HG03039 (cell line): Measurements from ENCODE around the gene GALNTL6.

ENCODE experiments used
- ATAC-seq: cut with Tn5 transposase; IDR thresholded peaks from one replicate; pipeline ENCODE4 v1.9.1; 2021; ENCODE audit warnings: mild to moderate bottlenecking, moderate library complexity; ENCODE audit not compliant: unreplicated experiment

The GALNTL6 gene

DNA sequence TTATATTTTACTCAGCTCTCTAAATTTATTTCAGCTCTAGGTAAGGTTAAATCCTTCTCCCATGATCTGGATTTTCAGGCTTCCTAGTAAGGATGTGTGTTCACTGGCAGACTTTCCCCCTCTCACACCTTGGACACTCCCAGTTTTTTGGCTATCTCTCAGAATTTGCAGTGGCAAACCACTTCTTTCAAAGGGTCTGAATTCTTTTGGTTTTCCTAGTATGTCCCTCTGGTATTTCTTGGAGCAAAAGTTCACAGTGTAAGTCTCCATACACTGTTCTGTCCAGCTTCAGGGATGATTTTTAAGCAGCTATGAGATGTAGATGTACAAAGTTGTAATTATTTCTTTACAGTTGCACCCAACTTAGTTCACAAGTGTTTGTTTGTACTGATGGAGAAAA lies 701.6 kb downstream of the GALNTL6 start:
- ATAC-seq = no peak

DNA sequence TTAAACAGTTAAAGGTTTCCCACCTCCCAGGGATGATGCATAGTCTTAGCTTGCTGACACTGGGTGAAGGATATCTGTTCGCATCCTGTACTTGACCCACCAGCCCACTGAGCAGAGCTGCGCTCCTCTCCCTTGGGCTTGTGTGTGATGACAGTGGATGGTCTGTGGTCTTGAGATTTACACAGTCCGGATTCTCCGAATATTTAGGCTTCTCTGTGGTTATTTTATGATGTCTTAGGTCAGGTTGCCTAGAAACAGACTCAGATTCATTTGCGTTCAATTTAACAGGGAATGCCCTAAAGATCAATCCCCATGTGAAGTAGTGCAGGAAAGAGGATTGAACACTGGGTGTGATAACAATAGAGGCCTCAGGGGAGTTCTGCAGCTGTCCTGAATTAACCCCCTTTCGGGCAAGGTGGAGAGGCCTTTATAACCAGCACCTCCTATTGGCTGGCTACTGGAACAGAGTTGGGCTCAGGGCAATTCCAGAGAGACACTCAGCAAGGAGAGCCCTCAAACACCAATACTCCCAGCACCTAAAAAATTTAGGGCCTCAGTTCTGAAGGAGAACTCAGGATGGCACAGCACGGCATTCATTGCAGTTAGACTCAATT lies 702.2 kb downstream of the GALNTL6 start:
- no peak for ATAC-seq

DNA sequence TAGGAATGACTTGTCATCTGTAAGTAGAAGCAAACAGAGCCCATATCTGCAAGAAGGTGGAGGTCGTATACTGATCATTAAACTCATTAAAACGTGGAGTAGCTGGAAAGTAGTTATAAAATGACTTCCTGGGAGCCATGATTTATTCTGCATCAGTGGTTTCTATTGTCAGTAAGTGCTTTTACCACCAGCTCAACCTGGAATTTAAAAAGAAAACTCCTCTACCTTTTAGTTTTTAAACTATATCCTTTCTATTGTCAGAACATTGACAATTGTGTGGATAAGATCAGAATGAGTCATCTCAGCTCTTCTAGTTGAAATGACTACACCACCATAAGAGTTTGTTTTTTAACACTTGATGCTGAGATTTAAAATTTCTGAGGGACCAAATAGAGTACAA lies 704.2 kb downstream of the GALNTL6 start:
- no peak for ATAC-seq

DNA sequence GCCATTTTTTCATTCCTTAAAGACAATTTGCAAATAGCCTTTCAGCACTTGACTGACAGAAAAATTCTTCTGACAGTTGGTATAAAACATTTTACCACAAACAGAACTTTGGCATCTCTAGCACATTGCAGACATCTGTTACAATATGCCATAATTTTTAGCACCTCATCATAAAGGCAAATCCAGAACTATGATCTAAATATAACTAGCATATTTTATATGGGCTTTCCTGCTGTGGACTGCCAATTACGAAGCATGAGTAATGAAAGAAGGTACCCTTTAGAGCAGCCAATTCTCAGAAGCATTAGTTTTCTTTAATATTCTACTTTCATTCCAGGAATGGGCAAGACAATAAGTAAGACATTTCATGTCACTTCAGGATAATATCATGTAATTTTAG lies 708.0 kb downstream of the GALNTL6 start:
- no peak for ATAC-seq

DNA sequence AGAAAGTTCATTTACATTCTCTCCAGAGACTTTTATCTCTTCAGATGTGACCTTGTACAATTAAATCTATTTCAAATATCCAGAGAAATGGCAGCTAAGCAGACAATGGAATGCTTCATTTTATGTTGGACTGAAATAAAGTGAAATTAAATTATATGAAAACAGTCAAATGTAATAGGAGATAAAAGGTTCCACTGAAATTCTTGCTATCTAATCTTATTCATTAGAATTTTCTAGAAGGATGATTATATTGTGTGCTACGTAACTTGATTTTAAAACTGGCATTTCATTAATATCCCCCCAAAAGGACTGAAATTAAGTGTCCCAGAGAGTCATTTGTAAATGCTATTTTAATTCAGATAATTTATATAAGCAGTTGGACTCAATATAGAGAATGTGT lies 708.5 kb downstream of the GALNTL6 start:
- ATAC-seq = no peak

DNA sequence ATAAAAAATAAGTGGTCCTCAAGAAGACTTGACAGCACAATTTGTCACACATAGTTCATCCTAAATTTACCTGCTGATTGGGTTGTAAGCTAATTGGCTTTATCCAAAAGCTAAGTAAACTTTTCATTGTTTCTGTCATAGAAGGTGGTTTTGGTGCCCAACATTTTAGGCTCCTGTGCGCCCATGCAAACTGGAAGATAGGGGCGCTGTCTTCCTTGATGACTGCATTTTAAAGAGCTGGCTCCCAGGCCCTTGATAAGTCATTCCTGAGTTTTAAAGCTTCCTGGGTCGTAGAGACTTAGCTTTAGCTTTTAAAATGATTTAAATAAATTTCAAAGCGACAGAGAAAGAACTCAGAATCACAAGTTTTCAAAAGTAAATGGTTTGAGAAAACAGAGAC lies 730.0 kb downstream of the GALNTL6 start:
- ATAC-seq = no peak

DNA sequence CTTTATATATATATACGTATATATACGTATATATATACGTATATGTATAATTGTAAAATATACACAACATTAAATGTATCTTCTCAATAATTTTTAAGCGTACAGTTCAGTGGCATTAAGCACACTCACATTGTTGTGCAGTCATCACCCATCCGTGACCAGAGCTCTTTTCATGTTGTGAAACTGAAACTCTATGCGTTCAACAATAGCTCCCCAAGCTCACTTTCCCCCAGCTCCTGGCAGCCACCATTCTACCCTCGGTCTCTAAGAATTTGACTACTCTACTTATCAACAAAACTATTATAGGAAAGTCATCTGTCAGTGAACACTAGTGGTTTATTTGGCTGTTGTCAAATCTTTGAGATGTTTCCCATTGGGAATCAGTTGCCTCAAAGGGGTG lies 733.6 kb downstream of the GALNTL6 start:
- ATAC-seq = no peak

DNA sequence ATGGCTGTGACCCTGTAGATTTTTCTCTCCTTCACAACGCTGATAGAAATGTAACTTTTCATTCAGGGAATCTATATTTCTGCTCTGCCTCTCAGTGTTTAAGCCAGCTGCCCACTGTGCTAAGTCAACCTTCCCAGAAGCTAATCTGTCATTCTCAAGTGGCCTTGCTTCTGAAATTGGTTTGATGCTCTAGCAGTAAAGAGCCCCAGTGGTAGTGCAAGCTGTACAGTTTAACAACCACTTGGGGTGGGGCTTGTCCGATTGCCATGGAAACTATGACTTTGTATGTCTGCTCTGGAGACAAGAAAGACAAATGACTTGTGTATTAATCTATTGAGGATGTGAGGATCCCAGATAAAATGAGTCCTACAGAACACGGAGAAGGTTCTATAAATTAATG lies 734.5 kb downstream of the GALNTL6 start:
- no peak for ATAC-seq

DNA sequence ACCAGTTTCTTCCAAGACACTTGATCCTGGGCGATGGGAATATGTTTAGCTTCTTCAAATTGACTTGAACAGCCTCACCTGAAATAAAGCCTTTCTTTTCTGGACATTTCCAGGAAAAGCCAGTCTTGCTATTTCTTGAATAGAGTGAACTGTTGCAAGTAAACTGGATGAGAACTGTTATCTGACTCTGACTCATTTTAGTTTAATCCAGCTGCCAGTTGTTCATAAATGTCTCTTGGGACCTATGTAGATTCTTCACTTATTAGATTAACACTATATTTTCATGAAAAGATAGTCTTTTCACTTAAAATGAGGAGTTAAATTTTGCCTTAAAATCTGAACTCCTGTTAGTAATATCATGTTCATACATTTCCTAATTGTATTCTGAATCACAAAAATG lies 740.0 kb downstream of the GALNTL6 start:
- ATAC-seq = no peak

DNA sequence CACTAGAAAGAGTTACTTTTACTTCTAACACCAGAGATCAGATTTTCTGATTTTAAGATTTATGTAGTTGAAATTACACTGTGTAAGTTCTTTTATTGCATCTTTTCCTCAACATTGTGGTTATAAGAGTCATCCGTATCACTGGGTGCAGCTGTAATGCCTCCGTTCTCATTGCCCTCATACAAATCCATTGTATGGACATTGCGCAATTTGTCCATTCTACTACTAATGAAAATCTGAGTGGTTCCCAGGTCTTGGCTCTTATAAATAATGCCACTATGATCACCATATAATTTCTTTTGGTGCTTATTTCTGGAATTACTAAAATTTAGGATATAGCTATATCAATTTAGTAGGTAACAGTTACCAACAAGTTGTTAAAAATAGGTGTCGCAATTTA lies 741.4 kb downstream of the GALNTL6 start:
- ATAC-seq = no peak

DNA sequence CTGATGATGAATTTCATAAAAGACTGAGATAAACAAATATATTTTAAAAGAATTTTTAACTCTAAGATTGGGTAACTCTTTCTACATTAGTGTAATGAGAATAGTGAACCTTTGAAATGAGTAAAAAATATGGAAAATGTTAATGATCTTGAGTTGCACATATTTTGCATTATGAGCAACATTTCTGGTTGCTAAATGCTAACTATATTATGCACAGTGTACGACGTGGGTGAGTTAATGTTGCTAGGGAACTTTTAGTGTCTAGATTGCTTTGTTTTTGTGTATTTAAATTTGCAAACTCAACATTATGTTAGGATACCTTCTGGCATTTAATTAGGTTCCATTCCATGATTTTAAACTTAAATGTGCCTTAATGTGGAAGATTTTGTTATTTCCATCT lies 742.5 kb downstream of the GALNTL6 start:
- ATAC-seq = no peak

DNA sequence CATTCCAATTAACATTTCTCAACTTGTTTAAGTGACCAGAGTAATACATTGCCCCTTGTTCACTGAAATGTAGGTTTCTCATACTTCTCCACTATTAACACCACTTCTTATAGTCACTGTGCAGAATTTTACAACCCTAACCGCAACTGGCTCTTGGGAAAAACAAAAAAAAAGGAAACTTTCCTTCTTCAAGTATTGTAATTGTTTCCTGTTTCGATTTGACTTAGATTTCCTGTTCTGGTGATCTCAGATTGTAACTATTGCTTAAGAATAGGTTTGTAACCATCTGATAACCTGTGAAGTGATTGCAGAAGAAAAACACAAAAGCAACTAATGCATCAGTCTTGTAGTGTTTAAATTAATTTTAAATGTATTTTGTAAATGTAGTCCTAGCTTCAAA lies 760.7 kb downstream of the GALNTL6 start:
- no peak for ATAC-seq

DNA sequence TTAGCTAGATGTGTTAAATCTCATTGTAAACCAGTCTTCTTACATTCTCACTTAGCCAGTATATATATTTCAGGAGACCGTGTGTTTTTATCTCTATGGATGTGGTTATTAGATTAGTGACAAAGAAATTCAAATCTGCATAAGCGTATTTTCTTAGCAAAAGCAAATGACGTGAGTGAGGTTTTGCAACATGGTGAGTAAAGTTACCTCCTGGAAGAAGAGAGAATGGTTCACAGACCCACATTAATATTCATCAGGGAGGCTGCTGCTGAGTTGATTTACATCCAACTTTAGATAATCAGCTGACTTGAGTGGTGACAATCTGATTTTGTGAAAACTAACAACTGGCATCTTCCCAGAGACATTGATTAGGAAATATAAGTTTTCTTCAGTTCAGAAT lies 765.5 kb downstream of the GALNTL6 start:
- ATAC-seq = no peak

DNA sequence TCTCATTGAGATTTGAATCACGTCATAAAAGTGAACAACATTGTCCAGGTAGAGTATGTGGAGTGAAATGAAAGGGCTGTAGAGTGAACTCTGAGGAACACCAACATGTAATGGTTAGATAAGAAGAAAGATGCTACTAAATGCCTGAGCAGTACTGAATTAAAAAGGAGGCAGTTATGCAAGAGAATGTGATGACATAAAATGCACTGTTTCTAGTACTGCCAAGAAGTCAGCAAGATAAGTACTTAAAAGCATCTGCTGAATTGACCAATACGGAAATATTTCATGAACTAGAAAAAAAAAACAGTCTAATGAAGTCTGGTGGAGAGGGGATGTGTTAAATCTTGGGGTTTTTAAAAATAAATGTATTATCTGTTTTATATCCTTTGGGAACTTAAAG lies 771.6 kb downstream of the GALNTL6 start:
- no peak for ATAC-seq

DNA sequence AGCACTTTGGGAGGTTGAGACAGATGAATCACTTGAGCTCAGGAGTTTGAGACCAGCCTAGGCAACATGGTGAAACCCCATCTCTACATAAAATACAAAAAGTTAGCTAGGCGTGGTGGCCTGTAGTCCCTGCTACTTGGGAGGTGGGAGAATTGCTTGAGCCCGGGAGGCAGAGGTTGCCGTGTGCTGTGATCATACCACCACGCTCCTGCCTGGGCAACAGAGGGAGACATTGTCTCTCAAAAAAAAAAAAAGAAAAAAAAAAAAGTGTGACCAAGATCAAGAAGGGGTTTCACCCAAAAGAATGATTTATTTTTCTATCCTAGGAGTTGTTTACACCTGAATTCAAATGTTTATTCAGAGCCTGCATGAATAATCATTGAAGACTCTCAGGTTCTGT lies 783.0 kb downstream of the GALNTL6 start:
- ATAC-seq = no peak

DNA sequence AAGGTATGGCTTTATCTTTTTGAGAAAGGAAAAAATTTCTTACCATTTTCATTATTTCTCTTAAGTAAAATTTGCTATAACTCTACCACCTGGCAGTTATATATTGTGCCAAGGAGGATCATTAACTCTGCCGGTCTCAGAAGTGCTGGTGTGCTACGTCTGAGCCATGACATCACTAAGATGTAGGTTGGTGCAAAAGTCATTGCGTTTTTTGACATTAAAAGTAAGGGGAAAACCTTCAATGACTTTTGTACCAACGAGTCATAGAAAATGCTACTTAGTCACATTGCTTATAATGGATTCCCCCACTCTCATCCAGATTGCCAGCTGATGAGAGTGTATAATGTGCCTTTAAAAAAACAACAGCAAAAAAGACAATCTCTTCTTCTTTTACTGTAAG lies 786.4 kb downstream of the GALNTL6 start:
- ATAC-seq = no peak

DNA sequence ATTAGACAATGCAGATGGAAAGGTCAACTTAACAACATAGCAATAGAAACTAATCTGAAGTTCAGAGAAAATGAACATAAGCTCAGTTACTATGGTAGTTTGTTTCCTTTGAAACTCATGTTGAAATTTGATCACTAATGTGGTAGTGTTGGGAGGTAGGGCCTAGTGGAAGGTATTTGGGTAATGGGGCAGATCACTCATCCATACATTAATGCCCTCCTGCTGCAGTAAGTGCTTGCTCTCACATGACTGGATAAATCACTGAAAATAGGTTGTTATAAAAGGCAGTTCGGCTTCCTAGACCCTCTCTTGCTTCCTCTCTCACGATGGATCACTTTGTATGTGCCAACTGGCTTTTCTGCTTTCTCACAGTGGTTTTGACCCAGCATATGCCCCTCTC lies 788.0 kb downstream of the GALNTL6 start:
- ATAC-seq = no peak

DNA sequence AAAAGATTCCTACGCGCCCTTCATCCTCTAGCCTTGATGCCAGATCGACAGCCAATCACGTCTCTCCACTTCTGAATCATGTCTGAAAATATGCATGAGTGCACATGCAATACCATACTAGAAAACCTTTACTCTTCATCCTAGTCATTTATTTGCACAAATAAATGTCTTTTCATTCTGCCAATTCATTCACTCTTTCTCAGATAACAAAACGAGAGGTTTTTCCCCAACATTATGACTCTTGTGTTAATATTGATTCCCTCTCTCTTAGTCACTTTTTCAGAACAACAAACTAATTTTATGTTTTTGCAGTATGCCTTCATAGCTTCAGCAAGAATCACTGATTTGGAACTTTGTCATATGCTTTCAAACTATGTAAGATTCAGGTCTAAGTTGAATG lies 806.0 kb downstream of the GALNTL6 start:
- no peak for ATAC-seq

DNA sequence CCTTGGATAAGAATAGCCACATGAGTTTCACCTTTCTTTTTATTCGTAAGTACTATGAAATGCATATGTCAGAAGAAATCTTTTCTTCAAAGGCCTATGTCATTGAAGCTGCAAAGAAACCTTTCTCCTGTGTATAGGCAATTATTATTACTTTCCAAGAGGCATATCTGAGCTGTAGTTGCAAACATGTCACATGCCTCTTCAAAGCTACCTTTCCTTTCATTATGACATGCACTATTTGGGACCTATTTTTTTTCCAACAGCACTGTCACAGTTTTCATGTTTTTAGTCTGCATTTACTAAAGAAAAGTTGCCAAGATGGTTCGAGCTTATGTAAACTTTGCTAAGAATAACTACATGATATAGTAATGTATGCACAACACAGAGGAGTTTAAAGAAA lies 806.6 kb downstream of the GALNTL6 start:
- no peak for ATAC-seq

DNA sequence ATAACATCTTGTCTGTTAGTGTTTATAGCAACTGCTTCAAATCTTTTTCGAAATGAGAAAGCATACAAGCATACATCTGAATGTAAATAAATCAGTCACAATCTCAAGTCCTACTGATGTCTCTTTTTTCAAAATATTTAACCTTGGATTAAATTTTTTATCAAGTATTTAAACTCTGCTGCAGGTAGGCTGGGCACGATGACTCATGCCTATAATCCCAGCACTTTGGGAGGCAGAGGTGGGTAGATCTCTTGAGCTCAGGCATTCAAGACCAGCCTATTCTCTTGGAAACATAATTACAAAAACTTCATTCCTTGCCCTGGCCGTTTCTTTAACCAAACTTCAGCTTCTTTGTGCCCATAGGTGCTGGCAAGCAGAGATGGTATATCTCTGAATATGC lies 815.1 kb downstream of the GALNTL6 start:
- no peak for ATAC-seq

DNA sequence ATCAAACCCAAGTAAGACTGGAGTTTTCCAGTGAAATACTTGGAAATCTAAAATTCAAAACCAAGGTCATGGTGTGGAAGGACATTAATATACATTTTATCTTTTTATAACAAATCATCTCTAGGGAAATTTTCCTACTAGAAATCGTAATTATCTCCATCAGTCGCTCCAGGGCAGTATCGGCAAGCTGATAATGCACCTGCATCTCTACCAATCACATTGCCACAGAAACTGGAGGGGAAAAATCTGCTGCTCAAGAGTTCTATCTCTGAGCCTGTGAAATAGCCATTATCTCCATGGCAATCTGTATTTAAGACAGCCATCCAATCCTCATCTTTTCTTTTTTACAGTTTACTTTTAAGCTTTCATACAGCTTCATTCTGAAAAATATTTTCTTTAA lies 817.1 kb downstream of the GALNTL6 start:
- no peak for ATAC-seq

DNA sequence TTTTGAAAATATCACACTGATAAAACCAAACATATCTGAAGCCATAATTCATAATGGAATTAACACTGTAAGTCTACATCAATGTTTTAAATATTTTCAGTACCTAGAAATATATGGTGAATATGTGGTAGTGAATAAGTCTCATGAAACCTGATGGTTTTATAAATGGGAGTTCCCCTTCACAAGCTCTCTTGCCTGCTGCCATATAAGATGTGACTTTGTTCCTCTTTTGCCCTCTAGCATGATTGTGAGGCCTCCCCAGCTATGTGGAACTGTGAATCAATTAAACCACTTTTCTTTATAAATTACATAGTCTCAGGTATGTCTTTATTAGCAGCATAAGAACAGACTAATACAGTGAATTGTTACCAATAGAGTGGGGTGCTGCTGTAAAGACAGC lies 818.6 kb downstream of the GALNTL6 start:
- no peak for ATAC-seq

DNA sequence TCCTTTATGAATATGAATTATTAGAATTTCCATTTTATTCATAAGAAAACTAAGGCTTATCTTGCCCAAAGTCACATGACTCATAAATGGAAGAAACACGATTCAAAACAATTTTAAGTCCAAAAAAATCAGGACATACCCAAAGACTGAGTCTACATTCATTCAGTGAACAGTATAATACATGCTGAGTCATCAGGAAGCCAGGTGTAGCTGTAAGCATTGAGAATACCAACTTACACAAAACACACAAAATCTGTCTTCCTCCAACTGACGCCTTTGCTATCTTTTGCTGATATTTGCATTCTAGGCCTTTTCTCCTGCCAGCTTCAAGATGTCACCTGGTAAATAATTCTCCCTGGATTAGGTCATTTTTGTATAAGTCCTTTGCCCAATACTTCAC lies 835.3 kb downstream of the GALNTL6 start:
- ATAC-seq = no peak

DNA sequence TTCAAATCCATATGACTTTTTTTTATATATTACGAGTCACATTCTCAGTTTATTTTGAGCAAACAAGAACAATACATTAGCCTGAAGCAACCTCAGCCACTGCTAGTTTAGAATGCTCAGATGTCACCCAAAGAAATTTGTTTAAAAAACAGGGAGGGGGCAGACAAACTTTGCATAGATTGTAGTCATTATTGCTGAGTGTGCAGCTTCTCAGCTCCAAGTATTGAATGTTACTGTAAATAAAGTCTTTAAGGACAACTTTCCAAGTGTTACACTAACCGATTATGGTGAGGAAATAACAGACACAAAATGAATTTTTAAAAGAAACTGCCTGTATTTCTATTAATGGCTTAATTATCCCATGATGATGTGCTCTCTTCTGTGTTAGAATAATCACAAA lies 835.9 kb downstream of the GALNTL6 start:
- ATAC-seq = no peak
